ENCODE results near the gene FAM81B.

The FAM81B gene

DNA sequence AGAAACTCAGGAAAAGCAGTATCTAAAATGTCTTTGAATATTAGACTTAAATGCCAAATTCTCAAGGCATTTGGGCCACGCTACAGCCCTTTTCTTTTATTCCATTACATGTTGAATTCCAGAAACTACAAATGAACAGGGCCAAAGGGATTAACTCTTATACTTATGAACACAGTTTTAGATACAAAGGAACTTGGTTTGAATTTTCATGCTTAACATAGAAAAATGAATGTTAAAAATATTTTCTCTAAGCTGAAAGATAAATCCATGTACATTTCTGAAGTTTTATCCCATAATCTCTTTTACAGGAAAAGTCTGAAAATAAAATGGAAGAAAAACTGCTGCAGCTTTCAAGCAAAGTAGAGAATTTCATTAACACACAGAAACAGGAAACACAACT, 56.8 kb downstream of the FAM81B start:
- H3K27me3 ChIP-seq (ENCODE audit: control insufficient read depth in 5 of 5, insufficient read depth in 4 of 5, low read length in 5 of 5), result no peaks in the 10 kb centered on the region
- no peaks in the 10 kb centered on the region for H3K4me1 ChIP-seq (ENCODE audit: control insufficient read depth in 5 of 5, insufficient read depth in 5 of 5, low read length in 5 of 5)
- H3K9ac ChIP-seq (ENCODE audit: low read length in 5 of 5), result no peak overlapping the region
- no peak overlapping the region for H3K27ac ChIP-seq (ENCODE audit: low read depth, low read length)
- no peak overlapping the region for H3K4me3 ChIP-seq (ENCODE audit: low read depth in 1 of 5, low read length in 5 of 5)
- H3K9me3 ChIP-seq (ENCODE audit: control insufficient read depth in 5 of 5, low read length in 5 of 5), result no peaks in the 10 kb centered on the region
- H3K36me3 ChIP-seq (ENCODE audit: control insufficient read depth in 5 of 5, insufficient read depth in 5 of 5, low read length in 5 of 5), result no peaks in the 10 kb centered on the region

DNA sequence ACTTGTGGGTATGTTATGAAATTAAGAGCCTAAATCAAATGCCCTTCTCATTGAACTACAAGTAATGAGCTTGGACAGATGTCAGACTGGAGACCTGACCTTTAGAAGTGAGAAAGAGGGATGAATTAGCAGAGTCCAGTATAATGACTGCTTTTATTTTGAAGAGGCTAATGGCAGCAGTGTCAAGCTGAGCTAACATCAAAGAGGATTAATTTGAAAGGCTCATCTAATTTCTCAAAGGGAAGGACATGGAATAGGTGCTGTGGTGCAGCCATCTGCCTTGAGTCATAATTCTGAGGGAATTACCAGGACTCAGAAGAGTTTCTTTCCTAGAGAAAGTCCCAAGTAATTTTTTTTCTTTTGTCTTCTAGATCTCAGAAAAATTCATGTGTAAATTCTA, 57.6 kb downstream of the FAM81B start:
- Histone ChIP-seq H3K36me3 (ENCODE audit: control insufficient read depth in 5 of 5, insufficient read depth in 5 of 5, low read length in 5 of 5) (no peaks in the 10 kb centered on the region), H3K4me1 (ENCODE audit: control insufficient read depth in 5 of 5, insufficient read depth in 5 of 5, low read length in 5 of 5) (no peaks in the 10 kb centered on the region), H3K9me3 (ENCODE audit: control insufficient read depth in 5 of 5, low read length in 5 of 5) (no peaks in the 10 kb centered on the region), H3K27ac (ENCODE audit: low read depth, low read length) (no peak overlapping the region), H3K27me3 (ENCODE audit: control insufficient read depth in 5 of 5, insufficient read depth in 4 of 5, low read length in 5 of 5) (no peaks in the 10 kb centered on the region), H3K9ac (ENCODE audit: low read length in 5 of 5) (no peak overlapping the region), H3K4me3 (ENCODE audit: low read depth in 1 of 5, low read length in 5 of 5) (no peak overlapping the region)

DNA sequence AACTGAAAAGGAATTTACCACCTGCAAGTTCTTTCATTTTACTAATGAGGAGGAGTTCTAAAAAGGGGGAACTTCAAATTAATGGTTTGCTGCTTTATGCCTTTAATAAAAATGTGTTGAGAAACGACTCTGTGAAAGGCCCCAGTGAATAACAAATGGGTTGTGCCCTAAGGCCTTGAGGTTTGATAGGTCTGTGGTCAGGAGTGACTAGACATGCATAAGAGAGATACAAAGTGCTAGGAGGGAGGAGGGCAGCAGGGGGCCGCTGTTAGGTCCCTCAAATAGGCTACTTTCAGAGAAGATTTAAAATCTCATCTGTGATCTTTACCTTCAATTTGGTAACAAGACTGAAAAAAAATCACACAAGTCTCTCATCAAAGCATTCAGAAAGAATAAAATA, 58.3 kb downstream of the FAM81B start:
- no peak overlapping the region for H3K4me3 ChIP-seq (ENCODE audit: low read depth in 1 of 5, low read length in 5 of 5)
- H3K9me3 ChIP-seq (ENCODE audit: control insufficient read depth in 5 of 5, low read length in 5 of 5), result no peaks in the 10 kb centered on the region
- no peaks in the 10 kb centered on the region for H3K4me1 ChIP-seq (ENCODE audit: control insufficient read depth in 5 of 5, insufficient read depth in 5 of 5, low read length in 5 of 5)
- no peak overlapping the region for H3K9ac ChIP-seq (ENCODE audit: low read length in 5 of 5)
- H3K36me3 ChIP-seq (ENCODE audit: control insufficient read depth in 5 of 5, insufficient read depth in 5 of 5, low read length in 5 of 5), result no peaks in the 10 kb centered on the region
- no peak overlapping the region for H3K27ac ChIP-seq (ENCODE audit: low read depth, low read length)
- no peaks in the 10 kb centered on the region for H3K27me3 ChIP-seq (ENCODE audit: control insufficient read depth in 5 of 5, insufficient read depth in 4 of 5, low read length in 5 of 5)

DNA sequence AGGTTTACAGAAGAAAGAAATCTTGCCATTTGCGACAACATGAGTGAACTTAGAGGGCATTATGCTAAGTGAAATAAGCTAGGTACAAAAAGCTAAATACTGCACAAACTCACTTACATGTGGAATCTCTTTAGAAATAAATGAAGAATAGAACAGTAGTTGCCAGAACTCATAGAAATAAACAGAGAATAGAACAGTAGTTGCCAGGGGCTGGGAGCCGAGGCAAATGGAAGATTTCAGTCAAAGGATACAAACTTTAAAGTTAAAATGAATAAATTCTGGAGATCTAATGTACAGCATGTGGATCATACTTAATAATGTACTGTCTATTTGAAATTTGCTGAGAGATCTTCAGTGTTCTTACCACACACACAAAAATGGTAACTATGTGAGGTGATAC, 63.4 kb downstream of the FAM81B start:
- Histone ChIP-seq H3K4me3 (ENCODE audit: low read depth in 1 of 5, low read length in 5 of 5) (no peak overlapping the region), H3K36me3 (ENCODE audit: control insufficient read depth in 5 of 5, insufficient read depth in 5 of 5, low read length in 5 of 5) (no peaks in the 10 kb centered on the region), H3K4me1 (ENCODE audit: control insufficient read depth in 5 of 5, insufficient read depth in 5 of 5, low read length in 5 of 5) (no peaks in the 10 kb centered on the region), H3K27me3 (ENCODE audit: control insufficient read depth in 5 of 5, insufficient read depth in 4 of 5, low read length in 5 of 5) (no peaks in the 10 kb centered on the region), H3K9ac (ENCODE audit: low read length in 5 of 5) (no peak overlapping the region), H3K9me3 (ENCODE audit: control insufficient read depth in 5 of 5, low read length in 5 of 5) (no peaks in the 10 kb centered on the region), H3K27ac (ENCODE audit: low read depth, low read length) (no peak overlapping the region)

DNA sequence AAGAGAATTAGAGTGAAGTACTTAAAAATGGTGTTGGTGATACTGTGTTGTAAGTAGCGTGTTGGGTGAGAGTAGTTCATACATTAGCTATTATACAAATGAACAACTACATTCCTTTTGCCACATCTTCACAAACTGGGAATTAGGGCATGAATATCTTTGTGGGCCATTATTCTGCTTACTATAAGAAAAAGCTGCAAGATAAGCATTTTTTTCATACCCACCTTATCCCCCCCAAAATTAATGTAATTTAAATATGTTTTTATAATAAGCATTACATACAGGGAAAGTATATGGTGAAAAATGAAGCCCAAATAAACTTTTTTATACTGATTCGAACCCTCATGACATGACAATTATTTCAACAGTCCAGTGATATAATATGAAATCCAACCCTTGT, 69.5 kb downstream of the FAM81B start:
- peaks cover 21 to 41% (median 31%) of the 10 kb centered on the region in 5 donors for H3K36me3 ChIP-seq (ENCODE audit: control insufficient read depth in 5 of 5, insufficient read depth in 5 of 5, low read length in 5 of 5)
- no peak overlapping the region for H3K27ac ChIP-seq (ENCODE audit: low read depth, low read length)
- no peaks in the 10 kb centered on the region for H3K4me1 ChIP-seq (ENCODE audit: control insufficient read depth in 5 of 5, insufficient read depth in 5 of 5, low read length in 5 of 5)

DNA sequence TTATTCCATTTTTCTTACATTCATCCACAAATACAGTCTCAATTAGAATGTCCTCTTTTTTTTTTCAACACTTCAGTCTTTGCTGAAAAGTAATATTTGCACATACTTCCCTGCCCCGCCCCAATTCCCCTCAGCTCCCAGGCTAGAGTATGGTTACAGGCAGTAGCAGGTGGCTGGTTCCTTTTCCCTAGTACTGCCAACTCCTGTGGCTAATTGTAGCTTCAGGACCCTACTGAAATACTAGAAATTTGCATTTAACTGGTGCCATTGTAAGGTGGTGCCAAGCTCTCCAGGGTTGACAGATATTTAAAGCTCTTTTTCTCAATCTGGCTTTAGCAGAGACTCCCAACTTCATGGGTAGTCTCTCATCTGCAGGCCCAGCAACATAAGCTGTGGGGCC, 80.3 kb downstream of the FAM81B start:
- H3K27ac ChIP-seq (ENCODE audit: low read depth, low read length), result no peak overlapping the region
- H3K27me3 ChIP-seq (ENCODE audit: control insufficient read depth in 5 of 5, insufficient read depth in 4 of 5, low read length in 5 of 5), result no peaks in the 10 kb centered on the region
- H3K36me3 ChIP-seq (ENCODE audit: control insufficient read depth in 5 of 5, insufficient read depth in 5 of 5, low read length in 5 of 5), result peaks cover 35 to 54% (median 40%) of the 10 kb centered on the region in 5 donors
- no peak overlapping the region for H3K4me3 ChIP-seq (ENCODE audit: low read depth in 1 of 5, low read length in 5 of 5)
- H3K9me3 ChIP-seq (ENCODE audit: control insufficient read depth in 5 of 5, low read length in 5 of 5), result no peaks in the 10 kb centered on the region
- no peak overlapping the region for H3K9ac ChIP-seq (ENCODE audit: low read length in 5 of 5)
- no peaks in the 10 kb centered on the region for H3K4me1 ChIP-seq (ENCODE audit: control insufficient read depth in 5 of 5, insufficient read depth in 5 of 5, low read length in 5 of 5)

More for the DNA sequence above, 69.5 kb downstream of the FAM81B start:
- Histone ChIP-seq H3K27me3 (ENCODE audit: control insufficient read depth in 5 of 5, insufficient read depth in 4 of 5, low read length in 5 of 5) (no peaks in the 10 kb centered on the region), H3K4me3 (ENCODE audit: low read depth in 1 of 5, low read length in 5 of 5) (no peak overlapping the region), H3K9ac (ENCODE audit: low read length in 5 of 5) (no peak overlapping the region), H3K9me3 (ENCODE audit: control insufficient read depth in 5 of 5, low read length in 5 of 5) (no peaks in the 10 kb centered on the region)

DNA sequence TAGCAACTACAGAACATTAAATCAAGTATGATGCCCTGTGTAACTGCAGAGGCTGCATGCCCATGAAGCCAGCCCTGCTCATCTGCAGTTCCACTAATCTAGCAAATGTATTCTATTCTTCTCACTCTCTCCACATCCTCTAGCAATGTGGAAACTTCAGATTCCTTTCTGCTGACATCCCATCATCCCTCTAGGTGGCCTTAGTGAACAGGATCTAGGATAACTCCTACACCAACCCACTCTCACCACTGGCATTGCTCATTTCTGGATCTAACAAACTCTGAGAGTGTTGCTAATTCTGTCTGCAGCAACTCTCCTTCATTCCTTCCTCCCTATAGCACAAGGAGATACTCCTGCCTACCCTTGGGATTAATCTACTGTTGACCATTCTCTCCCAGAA, 80.8 kb downstream of the FAM81B start:
- no peaks in the 10 kb centered on the region for H3K27me3 ChIP-seq (ENCODE audit: control insufficient read depth in 5 of 5, insufficient read depth in 4 of 5, low read length in 5 of 5)
- no peak overlapping the region for H3K4me3 ChIP-seq (ENCODE audit: low read depth in 1 of 5, low read length in 5 of 5)
- H3K4me1 ChIP-seq (ENCODE audit: control insufficient read depth in 5 of 5, insufficient read depth in 5 of 5, low read length in 5 of 5), result no peaks in the 10 kb centered on the region
- H3K36me3 ChIP-seq (ENCODE audit: control insufficient read depth in 5 of 5, insufficient read depth in 5 of 5, low read length in 5 of 5), result peaks cover 37 to 55% (median 39%) of the 10 kb centered on the region in 5 donors
- H3K27ac ChIP-seq (ENCODE audit: low read depth, low read length), result no peak overlapping the region
- H3K9me3 ChIP-seq (ENCODE audit: control insufficient read depth in 5 of 5, low read length in 5 of 5), result no peaks in the 10 kb centered on the region
- H3K9ac ChIP-seq (ENCODE audit: low read length in 5 of 5), result no peak overlapping the region

DNA sequence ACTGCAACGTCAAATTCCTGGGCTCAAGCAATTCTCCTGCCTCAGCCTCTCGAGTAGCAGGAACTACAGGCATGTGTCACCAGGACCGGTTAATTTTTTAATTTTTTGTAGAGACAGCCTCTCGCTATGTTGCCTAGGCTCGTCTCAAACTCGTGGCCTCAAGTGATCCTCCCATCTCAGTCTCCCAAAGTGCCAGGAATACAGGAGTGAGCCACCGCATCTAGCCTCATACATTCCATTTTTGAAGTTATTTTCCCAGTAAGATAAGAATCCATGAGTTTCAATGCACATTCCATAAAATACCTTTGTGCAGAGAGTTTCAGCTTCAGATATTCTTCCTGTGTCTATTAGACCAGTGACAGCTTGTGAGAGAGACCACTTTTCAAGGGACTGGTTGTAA, 93.3 kb downstream of the FAM81B start:
- no peak overlapping the region for H3K27ac ChIP-seq (ENCODE audit: low read depth, low read length)
- no peak overlapping the region for H3K4me3 ChIP-seq (ENCODE audit: low read depth in 1 of 5, low read length in 5 of 5)
- no peaks in the 10 kb centered on the region for H3K27me3 ChIP-seq (ENCODE audit: control insufficient read depth in 5 of 5, insufficient read depth in 4 of 5, low read length in 5 of 5)
- peaks cover 61 to 79% (median 65%) of the 10 kb centered on the region in 5 donors for H3K36me3 ChIP-seq (ENCODE audit: control insufficient read depth in 5 of 5, insufficient read depth in 5 of 5, low read length in 5 of 5)
- no peak overlapping the region for H3K9ac ChIP-seq (ENCODE audit: low read length in 5 of 5)
- no peaks in the 10 kb centered on the region for H3K4me1 ChIP-seq (ENCODE audit: control insufficient read depth in 5 of 5, insufficient read depth in 5 of 5, low read length in 5 of 5)
- H3K9me3 ChIP-seq (ENCODE audit: control insufficient read depth in 5 of 5, low read length in 5 of 5), result peaks cover 0 to 16% (median 5%) of the 10 kb centered on the region in 5 donors

DNA sequence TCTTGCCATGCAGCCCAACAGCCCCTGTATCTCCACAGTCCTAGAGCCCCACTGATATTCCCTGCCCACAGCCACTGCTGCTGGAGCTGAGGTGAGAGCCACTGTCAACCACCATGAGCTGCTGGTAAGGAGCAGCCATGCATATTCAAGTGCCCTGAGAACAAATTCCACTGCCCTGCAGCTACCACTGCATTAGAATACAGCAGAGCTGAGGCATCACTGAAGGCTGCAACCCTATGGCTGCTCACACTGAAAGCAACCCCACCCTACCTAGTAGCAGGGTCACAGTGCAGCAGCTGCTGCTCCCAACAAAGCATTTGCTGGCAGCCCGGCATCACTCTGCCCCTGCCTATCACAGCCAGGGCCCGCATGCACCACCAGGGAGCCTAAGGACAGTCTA, 95.0 kb downstream of the FAM81B start:
- Histone ChIP-seq H3K4me3 (ENCODE audit: low read depth in 1 of 5, low read length in 5 of 5) (no peak overlapping the region), H3K4me1 (ENCODE audit: control insufficient read depth in 5 of 5, insufficient read depth in 5 of 5, low read length in 5 of 5) (no peaks in the 10 kb centered on the region), H3K36me3 (ENCODE audit: control insufficient read depth in 5 of 5, insufficient read depth in 5 of 5, low read length in 5 of 5) (peaks cover 63 to 84% (median 68%) of the 10 kb centered on the region in 5 donors)

DNA sequence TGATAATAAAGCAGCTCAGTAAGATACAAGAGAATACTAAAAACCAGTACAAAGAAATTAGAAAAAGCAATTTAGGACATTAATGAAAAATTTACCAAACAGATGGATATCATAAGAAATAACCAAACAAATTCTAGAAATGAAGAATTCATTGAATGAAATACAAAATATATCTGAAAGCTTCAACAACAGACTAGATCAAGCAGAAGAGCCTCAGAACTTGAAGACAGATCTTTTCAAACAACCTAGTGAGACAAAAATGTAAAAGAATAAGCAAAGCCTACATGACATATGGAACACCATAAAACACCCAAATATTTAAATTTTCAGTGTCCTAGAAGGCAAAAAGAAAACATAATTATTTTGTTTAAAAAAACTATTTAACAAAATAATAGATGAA, 96.7 kb downstream of the FAM81B start:
- no peak overlapping the region for H3K4me3 ChIP-seq (ENCODE audit: low read depth in 1 of 5, low read length in 5 of 5)
- H3K36me3 ChIP-seq (ENCODE audit: control insufficient read depth in 5 of 5, insufficient read depth in 5 of 5, low read length in 5 of 5), result peaks cover 58 to 79% (median 63%) of the 10 kb centered on the region in 5 donors
- no peaks in the 10 kb centered on the region for H3K4me1 ChIP-seq (ENCODE audit: control insufficient read depth in 5 of 5, insufficient read depth in 5 of 5, low read length in 5 of 5)
- no peak overlapping the region for H3K27ac ChIP-seq (ENCODE audit: low read depth, low read length)
- H3K9me3 ChIP-seq (ENCODE audit: control insufficient read depth in 5 of 5, low read length in 5 of 5), result peaks cover 0 to 16% (median 5%) of the 10 kb centered on the region in 5 donors
- H3K9ac ChIP-seq (ENCODE audit: low read length in 5 of 5), result no peak overlapping the region
- no peaks in the 10 kb centered on the region for H3K27me3 ChIP-seq (ENCODE audit: control insufficient read depth in 5 of 5, insufficient read depth in 4 of 5, low read length in 5 of 5)

More for the DNA sequence above, 95.0 kb downstream of the FAM81B start:
- Histone ChIP-seq H3K9me3 (ENCODE audit: control insufficient read depth in 5 of 5, low read length in 5 of 5) (peaks cover 0 to 16% (median 5%) of the 10 kb centered on the region in 5 donors), H3K9ac (ENCODE audit: low read length in 5 of 5) (no peak overlapping the region), H3K27ac (ENCODE audit: low read depth, low read length) (no peak overlapping the region), H3K27me3 (ENCODE audit: control insufficient read depth in 5 of 5, insufficient read depth in 4 of 5, low read length in 5 of 5) (no peaks in the 10 kb centered on the region)
